ENCODE data around the gene PTPRN2. TPM values are rescaled to one million over a fixed set of nuclear protein-coding genes. Genes with fewer than 3 reads are reported as not detected.

PTPRN2 gene
- total RNA-seq, 2 donors from 2014 or later = 26.1 to 55.5 TPM

- no peaks in the 10 kb centered on the region for H3K36me3 ChIP-seq
- DNase-seq (ENCODE audit: low spot score) = no peak
- no peaks in the 10 kb centered on the region for H3K27me3 ChIP-seq (replicated peaks; ENCODE audit: insufficient read depth)
- no peaks in the 10 kb centered on the region for H3K9me3 ChIP-seq
- no peak overlapping the region for H3K4me3 ChIP-seq
- no peaks in the 10 kb centered on the region for H3K4me1 ChIP-seq (replicated peaks)
- 88% methylated on average over 14 of the region's 14 CpGs for WGBS
- H3K27ac ChIP-seq = no peak overlapping the region
- TF ChIP-seq POLR2A (IDR thresholded peaks at IDR 0.05) (no peak), CTCF (IDR thresholded peaks at IDR 0.05) (no peak), POLR2AphosphoS5 (IDR thresholded peaks at IDR 0.05) (no peak)
- intact Hi-C loops (cut with DNase I) = no loop called here
These were observed 758.7 kb downstream of the PTPRN2 start for GRCh38 chr7:157828881-157829280.

GRCh38 chr7:157828190-157828589 is 759.4 kb downstream of the PTPRN2 start:
- intact Hi-C loops (cut with DNase I) = no loop called here
- H3K4me3 ChIP-seq = no peak overlapping the region
- no peaks in the 10 kb centered on the region for H3K9me3 ChIP-seq
- no peaks in the 10 kb centered on the region for H3K4me1 ChIP-seq (replicated peaks)
- WGBS = 93% methylated on average over 13 of the region's 13 CpGs
- TF ChIP-seq POLR2A (IDR thresholded peaks at IDR 0.05) (no peak), CTCF (IDR thresholded peaks at IDR 0.05) (no peak), POLR2AphosphoS5 (IDR thresholded peaks at IDR 0.05) (no peak)
- no peaks in the 10 kb centered on the region for H3K36me3 ChIP-seq
- no peaks in the 10 kb centered on the region for H3K27me3 ChIP-seq (replicated peaks; ENCODE audit: insufficient read depth)
- no peak overlapping the region for H3K27ac ChIP-seq
- DNase-seq (ENCODE audit: low spot score) = no peak

DNA sequence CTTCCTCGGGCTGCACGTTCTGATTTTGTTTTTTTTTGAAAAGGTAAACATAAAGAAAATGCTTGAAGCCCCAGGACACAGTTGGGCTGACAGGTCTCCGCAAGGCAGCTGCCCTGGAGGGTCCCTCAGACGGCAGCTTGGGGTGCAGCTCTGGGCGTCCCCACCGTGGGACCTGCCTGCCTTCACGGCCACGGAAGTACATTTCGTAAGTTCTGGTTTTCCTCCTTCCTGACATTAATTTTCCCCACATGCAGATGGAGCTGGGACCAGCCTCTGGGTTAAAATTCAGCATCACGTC is 759.8 kb downstream of the PTPRN2 start:
- Histone ChIP-seq H3K9me3 (no peaks in the 10 kb centered on the region), H3K27me3 (replicated peaks; ENCODE audit: insufficient read depth) (no peaks in the 10 kb centered on the region), H3K4me1 (replicated peaks) (no peaks in the 10 kb centered on the region), H3K36me3 (no peaks in the 10 kb centered on the region), H3K27ac (no peak overlapping the region), H3K4me3 (no peak overlapping the region)
- WGBS = 70% methylated on average over 10 of the region's 10 CpGs
- no peak for DNase-seq (ENCODE audit: low spot score)
- intact Hi-C loops (cut with DNase I) = no loop called here
- TF ChIP-seq POLR2A (IDR thresholded peaks at IDR 0.05) (no peak), CTCF (IDR thresholded peaks at IDR 0.05) (no peak), POLR2AphosphoS5 (IDR thresholded peaks at IDR 0.05) (no peak)

- WGBS = 89% methylated on average over 23 of the region's 23 CpGs
- no peaks in the 10 kb centered on the region for H3K36me3 ChIP-seq
- TF ChIP-seq POLR2AphosphoS5 (IDR thresholded peaks at IDR 0.05) = no peak
- H3K4me1 ChIP-seq (replicated peaks) = no peaks in the 10 kb centered on the region
- no peak overlapping the region for H3K27ac ChIP-seq
- DNase-seq (ENCODE audit: low spot score) = no peak
- no peak overlapping the region for H3K4me3 ChIP-seq
- no peaks in the 10 kb centered on the region for H3K27me3 ChIP-seq (replicated peaks; ENCODE audit: insufficient read depth)
- H3K9me3 ChIP-seq = no peaks in the 10 kb centered on the region
- intact Hi-C loops (cut with DNase I) = no loop called here
These were observed 760.4 kb downstream of the PTPRN2 start for GRCh38 chr7:157827045-157827862.

DNA sequence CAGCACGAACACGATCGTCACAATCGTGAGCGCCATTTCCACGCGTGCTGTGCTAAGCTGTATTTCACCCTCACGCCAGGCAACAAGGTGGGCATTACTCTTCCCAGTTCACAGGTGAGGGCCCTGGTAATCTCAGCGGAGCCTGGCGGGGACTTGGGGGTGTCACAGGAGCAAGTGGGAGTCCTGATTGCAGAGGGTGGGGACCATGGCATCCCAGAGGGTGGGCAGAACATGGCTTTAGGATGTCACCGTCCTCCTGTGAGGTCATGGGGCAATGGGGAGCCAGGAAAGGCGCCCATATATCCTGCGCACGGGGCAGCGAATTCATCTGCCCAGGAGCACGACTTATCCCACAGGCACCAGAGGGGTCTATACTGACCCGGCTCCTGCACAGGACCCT is 761.1 kb downstream of the PTPRN2 start:
- H3K36me3 ChIP-seq = no peaks in the 10 kb centered on the region
- no peak overlapping the region for H3K4me3 ChIP-seq
- no peaks in the 10 kb centered on the region for H3K9me3 ChIP-seq
- intact Hi-C loops (cut with DNase I) = no loop called here
- H3K27me3 ChIP-seq (replicated peaks; ENCODE audit: insufficient read depth) = no peaks in the 10 kb centered on the region
- DNase-seq (ENCODE audit: low spot score) = no peak
- no peaks in the 10 kb centered on the region for H3K4me1 ChIP-seq (replicated peaks)
- no peak overlapping the region for H3K27ac ChIP-seq
- 98% methylated on average over 16 of the region's 17 CpGs for WGBS
- no peak for TF ChIP-seq POLR2AphosphoS5 (IDR thresholded peaks at IDR 0.05)
- TF ChIP-seq POLR2A (IDR thresholded peaks at IDR 0.05) = no peak
- TF ChIP-seq CTCF (IDR thresholded peaks at IDR 0.05) = no peak
